ENCODE measurements around the gene KAZN. TPM values are rescaled to one million over a fixed set of nuclear protein-coding genes. Genes with fewer than 3 reads are reported as not detected.

The KAZN gene
- total and polyA plus RNA-seq, 2 experiments from 2014 or later = 7.9 to 15.6 TPM

- H3K4me2 ChIP-seq = no peak overlapping the region
- H3K36me3 ChIP-seq (replicated peaks; ENCODE audit: insufficient read depth, low read depth) = no peaks in the 10 kb centered on the region
- H3K4me1 ChIP-seq (ENCODE audit: insufficient read depth) = peaks cover 22% of the 10 kb centered on the region
- DNase-seq (ENCODE audit: low spot score) = no peak
- no peaks in the 10 kb centered on the region for H3K79me2 ChIP-seq
- WGBS (ENCODE audit: low lambda C conversion rate, missing lambda C conversion rate) = 82% methylated on average over 7 of the region's 7 CpGs
- TF ChIP-seq EZH2 (IDR thresholded peaks at IDR 0.05; ENCODE audit: borderline replicate concordance) (no peak), CTCF (IDR thresholded peaks at IDR 0.05; ENCODE audit: poor library complexity) (no peak), EZH2phosphoT487 (IDR thresholded peaks at IDR 0.05; ENCODE audit: low read depth, severe bottlenecking, unreplicated experiment) (no peak)
- H3K9me3 ChIP-seq (ENCODE audit: low read depth) = no peaks in the 10 kb centered on the region
- no peak overlapping the region for H3K27ac ChIP-seq
- H2AFZ ChIP-seq = no peak overlapping the region
- no peaks in the 10 kb centered on the region for H3K9me2 ChIP-seq (replicated peaks; ENCODE audit: insufficient read depth)
- H3K27me3 ChIP-seq = no peaks in the 10 kb centered on the region
- no peak overlapping the region for H3K4me3 ChIP-seq
- H4K20me1 ChIP-seq (ENCODE audit: insufficient read depth, poor library complexity, severe bottlenecking) = no peaks in the 10 kb centered on the region
Measured at GRCh38 chr1:14788080-14788479, 189.6 kb downstream of the KAZN start.

- no peaks in the 10 kb centered on the region for H3K9me3 ChIP-seq (ENCODE audit: low read depth)
- H2AFZ ChIP-seq = no peak overlapping the region
- H3K4me3 ChIP-seq = no peak overlapping the region
- no peak for DNase-seq (ENCODE audit: low spot score)
- no peaks in the 10 kb centered on the region for H3K27me3 ChIP-seq
- no peak overlapping the region for H3K27ac ChIP-seq
- H4K20me1 ChIP-seq (ENCODE audit: insufficient read depth, poor library complexity, severe bottlenecking) = no peaks in the 10 kb centered on the region
- peaks cover 22% of the 10 kb centered on the region for H3K4me1 ChIP-seq (ENCODE audit: insufficient read depth)
- no peaks in the 10 kb centered on the region for H3K9me2 ChIP-seq (replicated peaks; ENCODE audit: insufficient read depth)
- TF ChIP-seq CTCF (IDR thresholded peaks at IDR 0.05; ENCODE audit: poor library complexity) (no peak), EZH2 (IDR thresholded peaks at IDR 0.05; ENCODE audit: borderline replicate concordance) (no peak), EZH2phosphoT487 (IDR thresholded peaks at IDR 0.05; ENCODE audit: low read depth, severe bottlenecking, unreplicated experiment) (no peak)
- H3K79me2 ChIP-seq = no peaks in the 10 kb centered on the region
- H3K36me3 ChIP-seq (replicated peaks; ENCODE audit: insufficient read depth, low read depth) = no peaks in the 10 kb centered on the region
- WGBS (ENCODE audit: low lambda C conversion rate, missing lambda C conversion rate) = 82% methylated on average over 7 of the region's 7 CpGs
- H3K4me2 ChIP-seq = no peak overlapping the region
Measured at GRCh38 chr1:14790982-14791381, 192.5 kb downstream of the KAZN start.

GRCh38 chr1:14791654-14792053 lies 193.2 kb downstream of the KAZN start:
- Histone ChIP-seq H3K79me2 (no peaks in the 10 kb centered on the region), H3K36me3 (replicated peaks; ENCODE audit: insufficient read depth, low read depth) (no peaks in the 10 kb centered on the region), H3K9me3 (ENCODE audit: low read depth) (no peaks in the 10 kb centered on the region), H3K27ac (no peak overlapping the region), H3K4me2 (no peak overlapping the region), H3K9me2 (replicated peaks; ENCODE audit: insufficient read depth) (no peaks in the 10 kb centered on the region), H3K27me3 (no peaks in the 10 kb centered on the region), H4K20me1 (ENCODE audit: insufficient read depth, poor library complexity, severe bottlenecking) (no peaks in the 10 kb centered on the region), H3K4me1 (ENCODE audit: insufficient read depth) (peaks cover 16% of the 10 kb centered on the region), H2AFZ (no peak overlapping the region), H3K4me3 (no peak overlapping the region)
- 92% methylated on average over 13 of the region's 14 CpGs for WGBS (ENCODE audit: low lambda C conversion rate, missing lambda C conversion rate)
- DNase-seq (ENCODE audit: low spot score) = no peak
- TF ChIP-seq EZH2 (IDR thresholded peaks at IDR 0.05; ENCODE audit: borderline replicate concordance) (no peak), EZH2phosphoT487 (IDR thresholded peaks at IDR 0.05; ENCODE audit: low read depth, severe bottlenecking, unreplicated experiment) (no peak), CTCF (IDR thresholded peaks at IDR 0.05; ENCODE audit: poor library complexity) (no peak)
